GM08714 (cell line): Measurements from ENCODE around the gene CALHM1.
"Not testable (repeated sequence)": the region's sequence is repeated elsewhere in the genome, so short reads cannot be mapped to it uniquely, and the experiment has no call there.

Experiments
- H3K4me3 ChIP-seq: fragments of 200-500 bp; sonication (Bioruptor generic); 2 replicates; pipeline ENCODE4 v1.5.1; 2014; ENCODE audit warnings: mild to moderate bottlenecking, low read length, inconsistent platforms
- ZNF274 ChIP-seq: IDR thresholded peaks from 2 replicates; pipeline ENCODE4 v1.6.1; 2012; ENCODE audit warnings: mild to moderate bottlenecking, low read depth, low read length

CALHM1 gene

DNA sequence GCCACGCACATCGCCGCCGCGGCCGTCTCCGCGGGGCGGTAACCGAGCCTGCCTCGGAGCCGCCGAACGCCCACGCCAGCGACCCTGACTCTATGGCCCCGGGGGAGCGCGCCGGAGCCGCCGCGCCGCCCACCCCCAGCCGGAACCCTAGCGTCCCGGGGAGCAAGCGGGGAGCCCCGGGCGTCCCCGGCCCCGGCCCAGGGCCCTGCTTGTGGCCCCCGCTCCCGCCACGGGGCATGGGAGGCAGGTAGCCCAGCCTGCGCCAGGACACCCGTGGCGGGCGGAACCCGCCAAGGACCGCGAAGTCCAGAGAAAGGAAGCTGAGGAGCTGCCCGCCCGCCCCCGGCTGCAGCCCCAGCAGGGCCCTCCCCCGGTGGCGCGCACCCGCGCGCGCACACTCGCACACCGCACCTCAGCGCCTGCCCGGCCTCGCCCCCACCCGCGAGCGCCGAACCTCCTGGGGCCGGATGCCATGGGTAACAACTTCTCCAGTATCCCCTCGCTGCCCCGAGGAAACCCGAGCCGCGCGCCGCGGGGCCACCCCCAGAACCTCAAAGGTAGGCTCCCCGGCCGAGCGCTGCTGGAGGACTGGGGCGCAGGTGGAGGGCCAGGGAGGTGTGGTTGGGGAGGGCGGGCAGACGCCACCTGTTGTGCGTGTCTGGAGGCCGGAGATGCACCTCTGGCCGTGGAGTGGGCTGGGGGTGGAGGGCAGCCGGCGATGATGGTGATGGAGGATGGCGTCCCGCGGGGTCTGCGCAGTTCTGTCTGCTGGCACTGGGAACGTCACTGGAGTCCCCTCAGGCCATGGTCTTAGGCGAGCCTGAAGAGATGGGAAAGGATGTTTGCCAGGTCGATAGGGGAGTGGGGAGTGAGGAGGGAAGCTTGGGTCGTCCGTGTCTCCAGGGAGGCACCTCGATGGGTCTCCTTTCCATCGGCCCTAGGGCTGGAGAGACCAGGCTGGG lies 35.5 kb upstream of the CALHM1 start:
- TF ChIP-seq ZNF274, result no peak
- peak overlapping the region; percentile 57 for H3K4me3 ChIP-seq

GRCh38 chr10:103493362-103493915 lies 34.7 kb upstream of the CALHM1 start, which contains the start of gene NEURL1:
Gene NEURL1, plus strand, starts transcription at chr10:103493705. Its CDS starts 683 bp downstream, at chr10:103494388.
- H3K4me3 ChIP-seq, result peak within 1 kb of the TSS; percentile 57
- no peak for TF ChIP-seq ZNF274

DNA sequence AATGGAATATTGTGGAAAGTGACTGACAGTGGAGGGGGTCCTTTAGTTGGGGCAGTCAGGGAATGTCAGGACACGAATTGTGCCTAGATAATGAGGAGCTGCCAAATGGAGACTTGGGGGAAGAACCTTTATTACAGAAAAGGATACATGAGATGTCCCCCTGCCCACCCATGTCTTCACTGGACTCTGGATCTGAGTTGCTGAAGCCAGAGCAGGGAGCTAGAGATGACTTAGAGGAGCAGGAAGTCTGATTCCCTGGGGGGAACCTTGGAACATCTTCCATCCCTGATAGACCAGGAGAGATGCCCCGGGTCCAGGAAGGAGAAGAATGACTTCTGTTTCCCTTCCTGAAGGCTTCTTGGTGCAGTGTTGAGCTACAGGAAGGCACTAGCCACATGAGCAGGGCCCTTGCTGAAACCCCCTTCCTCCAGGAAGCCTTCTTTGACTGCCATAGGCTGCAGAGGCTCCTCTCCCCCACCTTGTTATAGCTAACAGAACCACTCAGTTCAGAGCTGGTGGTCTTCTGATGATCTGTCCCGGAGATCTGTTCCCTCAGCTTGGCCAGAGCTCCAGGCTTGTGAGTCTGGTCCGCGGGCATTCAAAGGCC lies 34.1 kb upstream of the CALHM1 start:
- no peak overlapping the region for H3K4me3 ChIP-seq
- no peak for TF ChIP-seq ZNF274

GRCh38 chr10:103491729-103492364 lies 33.1 kb upstream of the CALHM1 start:
- TF ChIP-seq ZNF274, result no peak

GRCh38 chr10:103490986-103491314 lies 32.2 kb upstream of the CALHM1 start:
- H3K4me3 ChIP-seq, result no peak overlapping the region
- no peak for TF ChIP-seq ZNF274

More at GRCh38 chr10:103491729-103492364, 33.1 kb upstream of the CALHM1 start:
- no peak overlapping the region for H3K4me3 ChIP-seq

DNA sequence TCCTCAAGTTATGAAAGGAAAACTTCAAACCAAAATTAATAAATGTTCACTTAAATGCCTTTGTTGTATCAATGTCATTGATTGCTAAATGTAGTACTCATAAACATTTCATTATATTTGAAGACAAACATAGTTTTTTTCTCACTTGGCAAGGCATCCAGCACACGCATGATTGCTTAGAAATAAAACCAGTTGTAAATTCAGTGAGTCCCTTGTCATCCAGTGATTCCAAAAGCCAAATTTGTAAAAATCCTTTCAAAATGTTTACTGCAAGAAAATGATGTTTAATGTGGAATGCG lies 28.7 kb upstream of the CALHM1 start:
- TF ChIP-seq ZNF274, result no peak
- no peak overlapping the region for H3K4me3 ChIP-seq

DNA sequence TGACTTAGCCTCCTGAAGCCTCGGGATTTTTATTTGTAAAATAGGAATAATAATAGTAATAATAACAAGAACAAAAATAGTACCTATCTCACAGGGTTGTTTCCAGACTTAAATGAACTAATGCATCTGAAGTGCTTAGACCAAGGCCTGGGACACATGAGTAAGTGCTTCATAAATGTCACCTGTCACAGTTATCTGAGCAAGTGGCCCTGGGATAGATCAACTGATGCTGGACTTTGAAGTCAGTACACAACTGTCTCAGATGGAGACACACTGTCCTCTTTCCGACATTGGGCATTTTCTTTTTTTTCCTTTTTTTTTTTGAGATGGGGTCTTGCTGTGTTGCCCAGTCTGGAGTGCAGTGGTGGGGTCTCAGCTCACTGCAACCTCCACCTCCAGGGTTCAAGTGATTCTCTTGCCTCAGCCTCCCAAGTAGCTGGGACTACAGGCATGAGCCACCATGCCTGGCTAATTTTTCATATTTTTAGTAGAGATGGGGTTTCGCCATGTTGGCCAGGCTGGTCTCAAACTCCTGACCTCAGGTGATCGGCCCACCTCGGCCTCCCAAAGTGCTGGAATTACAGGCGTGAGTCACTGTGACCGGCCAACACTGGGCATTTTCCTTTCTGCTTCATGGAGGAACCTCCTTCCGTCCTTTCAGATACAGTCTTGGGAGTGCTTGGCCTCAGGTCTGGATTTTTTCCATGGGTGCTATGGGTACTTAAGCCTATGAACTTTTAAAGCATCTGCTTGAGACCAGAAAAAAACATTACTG lies 28.1 kb upstream of the CALHM1 start:
- not testable (repeated sequence) for H3K4me3 ChIP-seq

DNA sequence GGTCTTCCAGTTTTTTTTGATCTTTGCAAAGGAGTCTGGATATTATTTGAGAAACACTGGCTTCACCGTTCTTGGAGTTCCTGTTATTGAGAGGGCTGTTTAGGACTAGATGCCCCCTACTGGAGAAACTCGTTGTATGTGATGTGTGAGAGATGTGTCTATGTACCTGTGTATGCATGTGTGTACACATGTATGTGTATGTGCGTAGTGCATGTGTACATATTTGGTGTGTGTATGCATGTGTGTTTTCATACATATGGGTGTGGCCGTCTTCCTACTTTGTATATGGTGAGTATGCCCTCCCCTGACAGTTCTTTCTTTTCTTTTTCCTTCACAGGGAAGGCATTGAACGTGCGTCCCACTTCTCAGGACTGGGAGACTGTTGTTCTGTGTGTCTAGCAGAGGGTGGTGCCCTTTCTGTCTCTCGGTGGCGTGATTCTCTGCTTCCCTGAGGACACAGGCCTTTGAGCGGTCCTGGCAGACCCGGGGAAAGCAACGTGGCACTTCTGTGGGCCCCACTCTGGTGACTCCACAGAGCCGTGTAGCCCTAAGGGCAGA lies 23.4 kb upstream of the CALHM1 start:
- no peak overlapping the region for H3K4me3 ChIP-seq
- TF ChIP-seq ZNF274, result no peak

- H3K4me3 ChIP-seq, result no peak overlapping the region
- no peak for TF ChIP-seq ZNF274
Observed at GRCh38 chr10:103480521-103480920, 21.8 kb upstream of the CALHM1 start.

DNA sequence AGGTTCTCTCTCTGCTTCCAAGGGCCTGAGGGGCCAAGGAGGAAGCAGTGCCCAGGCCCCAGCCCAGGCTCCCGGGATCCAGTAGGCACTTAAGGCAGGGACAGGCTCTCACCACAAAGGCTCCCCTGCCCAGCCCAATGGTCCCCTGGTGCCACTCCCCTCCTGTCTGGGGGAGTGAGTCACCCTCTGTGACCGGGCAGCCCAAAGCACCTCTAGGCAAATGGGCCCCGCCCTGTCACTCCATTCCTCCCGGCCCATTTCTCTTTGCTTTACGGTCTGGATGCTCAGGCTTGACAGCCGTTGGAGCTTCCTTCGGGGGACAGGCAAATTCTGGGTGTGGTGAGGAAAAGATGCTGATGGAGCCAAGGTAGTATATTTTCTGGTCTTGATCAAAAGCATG lies 20.4 kb upstream of the CALHM1 start, which contains the start of gene CALHM3:
CALHM3 (minus strand) TSS at position 106 of the 400 bp plus-strand sequence. CDS start 208 bp downstream, outside the sequence.
- no peak for TF ChIP-seq ZNF274
- no peak within 1 kb of the TSS for H3K4me3 ChIP-seq

GRCh38 chr10:103478671-103479070 lies 20.0 kb upstream of the CALHM1 start:
- TF ChIP-seq ZNF274, result no peak

GRCh38 chr10:103476046-103476768 lies 17.5 kb upstream of the CALHM1 start:
- H3K4me3 ChIP-seq, result no peak overlapping the region

More at GRCh38 chr10:103478671-103479070, 20.0 kb upstream of the CALHM1 start:
- no peak overlapping the region for H3K4me3 ChIP-seq

DNA sequence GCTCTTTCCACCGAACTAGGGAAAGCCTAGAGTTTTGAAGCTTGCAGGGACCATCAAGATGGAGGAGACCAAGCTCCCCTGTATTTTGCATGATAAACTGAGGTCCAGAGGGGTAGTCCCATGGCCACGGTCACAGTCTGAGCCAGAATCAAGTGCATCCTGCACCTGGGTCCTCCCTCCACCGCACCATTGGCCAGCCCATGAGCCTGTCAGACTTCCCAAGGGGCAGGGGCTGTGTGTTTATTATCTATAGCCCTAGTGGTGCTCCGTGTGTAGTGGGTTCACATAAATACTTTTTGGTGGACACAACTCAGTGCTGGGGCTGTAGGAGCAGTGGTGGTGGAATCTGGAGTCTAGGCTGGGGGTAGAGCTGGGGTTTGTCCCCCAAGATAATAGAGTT lies 16.7 kb upstream of the CALHM1 start:
- TF ChIP-seq ZNF274, result no peak
- H3K4me3 ChIP-seq, result no peak overlapping the region

More at GRCh38 chr10:103476046-103476768, 17.5 kb upstream of the CALHM1 start:
- TF ChIP-seq ZNF274, result no peak
